ENCODE data around the gene SLC35F1. TPM values are rescaled to one million over a fixed set of nuclear protein-coding genes. Genes with fewer than 3 reads are reported as not detected.

Gene SLC35F1
- total and polyA plus RNA-seq, 2 donors (not counting 1 experiment from before 2014, with no cell fraction given): 0.09 to 0.17 TPM

DNA sequence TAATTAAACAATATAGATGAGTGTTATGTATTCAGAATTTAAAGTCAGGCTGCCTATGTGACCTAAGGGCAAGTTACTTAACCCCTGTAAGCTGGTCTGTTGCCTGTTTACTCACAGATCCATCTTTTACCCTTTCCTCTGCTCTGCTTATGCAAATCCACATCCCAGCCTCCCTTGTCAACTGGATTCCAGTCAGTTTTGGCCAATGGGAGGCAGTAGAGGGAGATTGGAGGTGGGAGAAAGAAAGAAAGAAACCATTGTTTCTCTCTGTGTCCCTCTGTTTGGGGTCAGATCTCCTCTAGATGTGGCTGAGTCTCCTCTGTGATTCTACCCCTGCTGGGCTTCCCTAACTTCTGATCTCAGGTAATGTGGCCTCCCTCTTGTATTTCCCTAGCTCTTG is 374.2 kb downstream of the SLC35F1 start:
- H3K4me3 ChIP-seq (replicated peaks in 1 of 4; ENCODE audit: control extremely low read depth in 1 of 4, insufficient read depth in 1 of 4, low read depth in 3 of 4, low read length in 4 of 4): no peak overlapping the region
- no peak overlapping the region for H3K9ac ChIP-seq (ENCODE audit: insufficient read depth, low read length)
- no peak overlapping the region for H3K27ac ChIP-seq (ENCODE audit: insufficient read depth, low read length)
- H2AFZ ChIP-seq (ENCODE audit: low read length): no peak overlapping the region
- H3K27me3 ChIP-seq (ENCODE audit: control insufficient read depth, insufficient read depth, low read length): no peaks in the 10 kb centered on the region
- H3K4me1 ChIP-seq (ENCODE audit: control insufficient read depth, extremely low read depth, insufficient read depth, low read length): no peaks in the 10 kb centered on the region
- H3K36me3 ChIP-seq (ENCODE audit: control insufficient read depth, insufficient read depth, low read length): no peaks in the 10 kb centered on the region
- TF ChIP-seq, protein P1, sequence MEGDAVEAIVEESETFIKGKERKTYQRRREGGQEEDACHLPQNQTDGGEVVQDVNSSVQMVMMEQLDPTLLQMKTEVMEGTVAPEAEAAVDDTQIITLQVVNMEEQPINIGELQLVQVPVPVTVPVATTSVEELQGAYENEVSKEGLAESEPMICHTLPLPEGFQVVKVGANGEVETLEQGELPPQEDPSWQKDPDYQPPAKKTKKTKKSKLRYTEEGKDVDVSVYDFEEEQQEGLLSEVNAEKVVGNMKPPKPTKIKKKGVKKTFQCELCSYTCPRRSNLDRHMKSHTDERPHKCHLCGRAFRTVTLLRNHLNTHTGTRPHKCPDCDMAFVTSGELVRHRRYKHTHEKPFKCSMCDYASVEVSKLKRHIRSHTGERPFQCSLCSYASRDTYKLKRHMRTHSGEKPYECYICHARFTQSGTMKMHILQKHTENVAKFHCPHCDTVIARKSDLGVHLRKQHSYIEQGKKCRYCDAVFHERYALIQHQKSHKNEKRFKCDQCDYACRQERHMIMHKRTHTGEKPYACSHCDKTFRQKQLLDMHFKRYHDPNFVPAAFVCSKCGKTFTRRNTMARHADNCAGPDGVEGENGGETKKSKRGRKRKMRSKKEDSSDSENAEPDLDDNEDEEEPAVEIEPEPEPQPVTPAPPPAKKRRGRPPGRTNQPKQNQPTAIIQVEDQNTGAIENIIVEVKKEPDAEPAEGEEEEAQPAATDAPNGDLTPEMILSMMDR (conservative IDR thresholded peaks at IDR 0.05 in 1 of 2, IDR thresholded peaks at IDR 0.05 in 1 of 2; ENCODE audit: low read depth in 1 of 2, low read length in 2 of 2): peak in 1 of 2 donors; percentile 13
- no peak for TF ChIP-seq EZH2 (IDR thresholded peaks at IDR 0.05; ENCODE audit: low read length, missing control alignments)
- no peak overlapping the region for H3K4me2 ChIP-seq (ENCODE audit: extremely low read depth, insufficient read depth, low read length)
- no peak for DNase-seq (ENCODE audit: low read depth in 2 of 2)
- no peaks in the 10 kb centered on the region for H4K20me1 ChIP-seq (ENCODE audit: control insufficient read depth, extremely low read depth, insufficient read depth, low read length)
- no peaks in the 10 kb centered on the region for H3K79me2 ChIP-seq (ENCODE audit: control insufficient read depth, insufficient read depth, low read length)
- no peaks in the 10 kb centered on the region for H3K9me3 ChIP-seq (ENCODE audit: control insufficient read depth, insufficient read depth, low read depth, low read length)

DNA sequence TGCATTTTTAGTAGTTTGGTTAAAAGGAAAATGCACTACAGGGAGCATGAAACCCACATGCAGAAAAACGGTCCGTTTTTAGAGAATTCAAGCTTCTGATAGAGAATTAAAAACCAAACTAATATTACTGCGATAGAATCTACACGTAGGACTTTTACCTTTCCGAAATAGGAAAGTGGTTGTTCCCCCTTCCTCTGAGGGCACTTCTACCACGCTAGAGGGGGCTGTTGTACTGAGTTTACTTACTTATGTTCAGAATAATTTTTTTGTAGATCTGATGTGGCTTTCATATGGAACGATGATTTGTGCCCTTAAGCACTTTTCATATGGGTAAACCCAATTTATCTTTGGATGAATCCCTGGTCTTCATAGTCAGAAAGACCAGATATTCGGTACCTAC is 376.7 kb downstream of the SLC35F1 start:
- no peaks in the 10 kb centered on the region for H3K36me3 ChIP-seq (ENCODE audit: control insufficient read depth, insufficient read depth, low read length)
- DNase-seq (ENCODE audit: low read depth in 2 of 2): peak; percentile 55 to 79
- no peak overlapping the region for H3K27ac ChIP-seq (ENCODE audit: insufficient read depth, low read length)
- no peak overlapping the region for H3K9ac ChIP-seq (ENCODE audit: insufficient read depth, low read length)
- H2AFZ ChIP-seq (ENCODE audit: low read length): no peak overlapping the region
- no peaks in the 10 kb centered on the region for H4K20me1 ChIP-seq (ENCODE audit: control insufficient read depth, extremely low read depth, insufficient read depth, low read length)
- no peaks in the 10 kb centered on the region for H3K4me1 ChIP-seq (ENCODE audit: control insufficient read depth, extremely low read depth, insufficient read depth, low read length)
- H3K4me2 ChIP-seq (ENCODE audit: extremely low read depth, insufficient read depth, low read length): peak overlapping the region; percentile 39
- H3K9me3 ChIP-seq (ENCODE audit: control insufficient read depth, insufficient read depth, low read depth, low read length): no peaks in the 10 kb centered on the region
- H3K4me3 ChIP-seq (replicated peaks in 1 of 4; ENCODE audit: control extremely low read depth in 1 of 4, insufficient read depth in 1 of 4, low read depth in 3 of 4, low read length in 4 of 4): peak overlapping the region in 1 of 4 experiments; percentile 20
- H3K27me3 ChIP-seq (ENCODE audit: control insufficient read depth, insufficient read depth, low read length): no peaks in the 10 kb centered on the region
- TF ChIP-seq, protein P1 (conservative IDR thresholded peaks at IDR 0.05 in 1 of 2, IDR thresholded peaks at IDR 0.05 in 1 of 2; ENCODE audit: low read depth in 1 of 2, low read length in 2 of 2): peak; percentile 90 to 92
- TF ChIP-seq EZH2 (IDR thresholded peaks at IDR 0.05; ENCODE audit: low read length, missing control alignments): no peak
- H3K79me2 ChIP-seq (ENCODE audit: control insufficient read depth, insufficient read depth, low read length): no peaks in the 10 kb centered on the region

DNA sequence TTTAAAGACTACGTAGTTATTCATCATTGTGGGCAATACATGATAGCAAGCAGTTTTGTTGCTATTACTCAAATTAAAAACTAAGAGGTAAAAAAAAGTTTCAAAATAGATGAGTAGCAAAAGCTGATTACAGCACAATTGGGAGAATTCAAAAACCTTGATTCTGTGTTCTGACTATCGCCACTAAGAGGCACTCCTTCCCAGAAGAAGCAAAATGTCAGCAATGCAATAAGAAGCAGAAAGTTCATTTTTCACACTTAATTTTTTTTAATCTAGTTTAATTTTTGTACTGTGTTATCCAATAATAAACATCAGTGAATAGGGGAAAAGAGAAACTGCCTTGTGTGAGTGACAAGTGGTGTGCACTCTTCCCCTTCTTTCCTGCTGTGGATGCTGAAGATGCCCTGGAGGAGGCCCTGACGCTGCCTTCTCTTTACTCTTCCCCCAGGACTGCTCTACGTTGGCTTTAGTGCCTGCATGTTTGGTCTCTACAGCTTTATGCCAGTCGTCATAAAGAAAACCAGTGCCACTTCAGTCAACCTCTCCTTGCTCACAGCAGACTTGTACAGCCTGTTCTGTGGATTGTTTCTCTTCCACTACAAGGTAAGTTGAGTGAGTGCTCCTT is 377.8 kb downstream of the SLC35F1 start:
- no peaks in the 10 kb centered on the region for H3K79me2 ChIP-seq (ENCODE audit: control insufficient read depth, insufficient read depth, low read length)
- no peak overlapping the region for H3K9ac ChIP-seq (ENCODE audit: insufficient read depth, low read length)
- H3K36me3 ChIP-seq (ENCODE audit: control insufficient read depth, insufficient read depth, low read length): no peaks in the 10 kb centered on the region
- no peak overlapping the region for H3K4me2 ChIP-seq (ENCODE audit: extremely low read depth, insufficient read depth, low read length)
- no peak for TF ChIP-seq EZH2 (IDR thresholded peaks at IDR 0.05; ENCODE audit: low read length, missing control alignments)
- TF ChIP-seq, protein P1 (conservative IDR thresholded peaks at IDR 0.05 in 1 of 2, IDR thresholded peaks at IDR 0.05 in 1 of 2; ENCODE audit: low read depth in 1 of 2, low read length in 2 of 2): peak; percentile 62 to 68
- no peaks in the 10 kb centered on the region for H4K20me1 ChIP-seq (ENCODE audit: control insufficient read depth, extremely low read depth, insufficient read depth, low read length)
- no peak overlapping the region for H2AFZ ChIP-seq (ENCODE audit: low read length)
- no peaks in the 10 kb centered on the region for H3K9me3 ChIP-seq (ENCODE audit: control insufficient read depth, insufficient read depth, low read depth, low read length)
- DNase-seq (ENCODE audit: low read depth in 2 of 2): peak; percentile 20 to 61
- no peak overlapping the region for H3K4me3 ChIP-seq (replicated peaks in 1 of 4; ENCODE audit: control extremely low read depth in 1 of 4, insufficient read depth in 1 of 4, low read depth in 3 of 4, low read length in 4 of 4)
- H3K27me3 ChIP-seq (ENCODE audit: control insufficient read depth, insufficient read depth, low read length): no peaks in the 10 kb centered on the region
- no peak overlapping the region for H3K27ac ChIP-seq (ENCODE audit: insufficient read depth, low read length)
- H3K4me1 ChIP-seq (ENCODE audit: control insufficient read depth, extremely low read depth, insufficient read depth, low read length): no peaks in the 10 kb centered on the region
